SK-MEL-5 (cell line): Measurements from ENCODE around the gene CR1L. TPM values are rescaled to one million over a fixed set of nuclear protein-coding genes. Genes with fewer than 3 reads are reported as not detected.
"Not testable (repeated sequence)": the region's sequence is repeated elsewhere in the genome, so short reads cannot be mapped to it uniquely, and the experiment has no call there.

ENCODE experiments used
- DNase-seq: peaks from one replicate; pipeline ENCODE4 v3.0.0-alpha.2; 2016; ENCODE audit warnings: low read depth, low spot score
- in situ Hi-C: cut with HindIII; loops from 2 replicates; pipeline ENCODE4 v1.10.0; 2016; ENCODE audit warnings: low sequenced_read_pairs, high pct_unique_total_duplicates, low pct_unique_long_range_greater_than_20kb
- small RNA-seq, 2 experiments: library from RNA; depleted of rRNA; stranded (forward); fragments of <200 nt; gene quantifications; one replicate each; pipeline ENCODE3, GENCODE V24; 2014
- total RNA-seq: library from RNA; depleted of rRNA; stranded (reverse); fragments of >200 nt; shearing (Covaris generic); gene quantifications from 2 replicates; pipeline ENCODE4 v1.2.3, GENCODE V29; 2014; rRNA removed

CR1L gene
- total RNA-seq, 1 experiment from 2014 or later: not detected

- in situ Hi-C loops, DNase-seq: not testable (repeated sequence)
These were observed 106.5 kb downstream of the CR1L start for GRCh38 chr1:207751463-207751789.

GRCh38 chr1:207751790-207752455, 107.0 kb downstream of the CR1L start, which contains the start of gene CD46:
TSS of gene CD46 (plus strand) at chr1:207752054. CDS start at chr1:207752213, 159 bp downstream.
- peak; percentile 92 for DNase-seq
- in situ Hi-C loops: no loop called here

- in situ Hi-C loops: no loop called here
- no peak for DNase-seq
These were observed 107.6 kb downstream of the CR1L start for GRCh38 chr1:207752456-207752998.

GRCh38 chr1:207753611-207754010, 108.7 kb downstream of the CR1L start:
- in situ Hi-C loops: no loop called here
- DNase-seq: no peak

- in situ Hi-C loops: no loop called here
- DNase-seq: no peak
These were observed 109.1 kb downstream of the CR1L start for GRCh38 chr1:207754011-207754410.

- DNase-seq: no peak
- in situ Hi-C loops: no loop called here
These were observed 110.2 kb downstream of the CR1L start for GRCh38 chr1:207754974-207755700.

GRCh38 chr1:207755846-207756693, 111.1 kb downstream of the CR1L start:
- DNase-seq: no peak
- in situ Hi-C loops: no loop called here

- in situ Hi-C loops: no loop called here
- no peak for DNase-seq
These were observed 117.7 kb downstream of the CR1L start for GRCh38 chr1:207762622-207763021.

- no peak for DNase-seq
- in situ Hi-C loops: no loop called here
These were observed 118.2 kb downstream of the CR1L start for GRCh38 chr1:207763091-207763490.

- in situ Hi-C loops: no loop called here
- no peak for DNase-seq
These were observed 119.0 kb downstream of the CR1L start for GRCh38 chr1:207763972-207764371.

- in situ Hi-C loops: no loop called here
- no peak for DNase-seq
These were observed 121.6 kb downstream of the CR1L start for GRCh38 chr1:207766569-207766968.

GRCh38 chr1:207770514-207770913, 125.6 kb downstream of the CR1L start:
- in situ Hi-C loops, DNase-seq: not testable (repeated sequence)

Small RNA genes lying within 50 kb of the gene (small RNA-seq; reads per million reads assigned to genes)
- gene RNA5SP534: 0 reads per million in 2 experiments

Other genes starting within 250 kb of the CR1L start
- gene CR2, start 190.8 kb upstream of the CR1L start, total RNA-seq: not detected in 2 replicates
- not detected in 2 replicates for gene CR1, start 149.0 kb upstream of the CR1L start, total RNA-seq
- 60.1 and 60.4 TPM in 2 replicates for gene CD46, start 106.9 kb downstream of the CR1L start, total RNA-seq